ENCODE data around the gene GRIN3B. TPM values are rescaled to one million over a fixed set of nuclear protein-coding genes. Genes with fewer than 3 reads are reported as not detected.

Gene GRIN3B
- total RNA-seq, 3 donors from 2014 or later = 2.6 TPM; not detected in 2

DNA sequence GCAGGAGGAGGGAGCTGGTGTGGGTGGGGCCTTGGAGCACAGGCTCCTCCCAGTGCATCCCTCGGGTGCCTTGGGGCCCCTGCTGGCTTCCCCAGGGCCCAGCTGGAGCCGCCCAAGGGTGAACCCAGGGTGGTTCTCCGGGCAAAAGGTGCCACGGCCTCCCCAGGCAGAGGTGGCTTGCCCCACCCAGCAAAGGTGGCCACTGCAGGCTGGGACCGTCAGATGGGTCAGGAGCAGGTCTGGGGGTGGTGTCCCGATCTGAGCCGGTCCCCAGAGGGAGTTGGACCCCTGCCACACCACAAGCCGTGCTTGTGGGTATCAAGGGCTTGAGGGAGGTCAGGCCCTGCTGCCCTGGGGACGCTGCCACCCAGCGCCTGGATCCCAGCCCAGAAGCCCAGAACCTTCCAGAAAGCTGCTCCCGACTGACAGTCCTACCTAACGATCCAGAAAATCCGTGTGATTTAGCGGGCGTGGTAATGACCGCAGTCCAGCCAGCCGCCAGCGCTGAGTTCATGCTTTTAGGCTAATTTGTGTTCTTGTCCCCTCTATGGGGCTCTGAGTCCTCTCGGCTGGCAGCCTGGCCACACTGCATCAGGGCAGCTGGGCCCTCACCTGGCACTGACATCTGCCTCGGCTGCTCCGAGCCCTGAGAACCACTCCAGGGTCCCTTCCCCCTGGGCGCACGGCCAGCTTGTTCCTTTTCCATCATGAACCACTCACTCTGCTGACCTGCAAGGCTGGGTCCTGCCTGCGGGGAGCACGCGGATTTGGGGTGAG is 5.0 kb upstream of the GRIN3B start:
- H3K4me1 ChIP-seq = no peaks in the 10 kb centered on the region
- H3K27ac ChIP-seq = no peak overlapping the region
- H3K36me3 ChIP-seq = no peaks in the 10 kb centered on the region
- no peak overlapping the region for H3K4me3 ChIP-seq
- DNase-seq (ENCODE audit: low spot score in 2 of 2) = no peak
- no peaks in the 10 kb centered on the region for H3K9me3 ChIP-seq
- peaks cover 5 to 48% of the 10 kb centered on the region in 2 donors for H3K27me3 ChIP-seq
- intact Hi-C loops (cut with DNase I; ENCODE audit: low total_unique reads) = loop anchor here (10.0 kb wide), 1 partner anchor 220 kb away; no protein-coding TSS in a partner anchor
- TF ChIP-seq, protein P1, sequence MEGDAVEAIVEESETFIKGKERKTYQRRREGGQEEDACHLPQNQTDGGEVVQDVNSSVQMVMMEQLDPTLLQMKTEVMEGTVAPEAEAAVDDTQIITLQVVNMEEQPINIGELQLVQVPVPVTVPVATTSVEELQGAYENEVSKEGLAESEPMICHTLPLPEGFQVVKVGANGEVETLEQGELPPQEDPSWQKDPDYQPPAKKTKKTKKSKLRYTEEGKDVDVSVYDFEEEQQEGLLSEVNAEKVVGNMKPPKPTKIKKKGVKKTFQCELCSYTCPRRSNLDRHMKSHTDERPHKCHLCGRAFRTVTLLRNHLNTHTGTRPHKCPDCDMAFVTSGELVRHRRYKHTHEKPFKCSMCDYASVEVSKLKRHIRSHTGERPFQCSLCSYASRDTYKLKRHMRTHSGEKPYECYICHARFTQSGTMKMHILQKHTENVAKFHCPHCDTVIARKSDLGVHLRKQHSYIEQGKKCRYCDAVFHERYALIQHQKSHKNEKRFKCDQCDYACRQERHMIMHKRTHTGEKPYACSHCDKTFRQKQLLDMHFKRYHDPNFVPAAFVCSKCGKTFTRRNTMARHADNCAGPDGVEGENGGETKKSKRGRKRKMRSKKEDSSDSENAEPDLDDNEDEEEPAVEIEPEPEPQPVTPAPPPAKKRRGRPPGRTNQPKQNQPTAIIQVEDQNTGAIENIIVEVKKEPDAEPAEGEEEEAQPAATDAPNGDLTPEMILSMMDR (IDR thresholded peaks at IDR 0.05) = no peak
- TF ChIP-seq POLR2A (IDR thresholded peaks at IDR 0.05) = no peak
- no peak for TF ChIP-seq POLR2AphosphoS5 (IDR thresholded peaks at IDR 0.05)

DNA sequence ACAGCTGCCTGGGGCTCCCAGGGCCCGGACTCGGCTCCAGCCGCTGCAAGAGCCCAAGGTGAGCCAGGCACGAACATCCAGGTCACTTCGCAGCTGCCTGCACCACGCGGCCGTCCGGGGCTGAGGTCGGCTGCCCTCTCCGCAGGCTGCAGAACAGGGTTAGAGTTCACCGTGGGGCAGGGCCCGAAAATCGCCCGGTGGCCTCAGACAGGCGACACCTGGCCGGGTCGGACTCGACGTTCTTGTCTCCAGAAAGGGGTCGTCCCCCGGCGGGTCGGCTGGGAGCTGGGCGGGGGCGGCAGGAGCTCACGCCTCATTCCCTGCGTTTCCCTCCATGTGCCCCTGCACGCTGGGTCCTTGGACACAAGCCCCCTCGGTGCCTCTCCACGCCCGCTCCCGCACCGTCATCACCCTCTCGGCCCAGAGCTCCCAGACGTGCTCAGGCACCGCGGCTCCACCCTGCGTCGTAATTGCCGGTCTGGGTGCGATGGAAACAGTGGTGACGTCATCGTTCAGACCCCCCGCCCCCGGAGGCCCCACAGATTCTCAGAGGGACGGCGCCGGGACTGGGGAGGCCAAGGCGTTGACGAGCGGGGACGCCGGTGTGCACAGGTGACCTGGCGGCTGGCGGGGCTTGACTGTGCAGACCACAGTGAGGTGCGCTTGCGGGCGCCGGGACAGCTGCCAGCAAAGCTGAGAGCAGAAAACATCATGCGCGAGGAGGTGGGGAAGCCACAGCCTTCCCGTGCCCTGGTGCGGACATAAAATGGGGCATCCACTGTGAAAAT is 4.0 kb upstream of the GRIN3B start:
- Histone ChIP-seq H3K4me1 (no peaks in the 10 kb centered on the region), H3K4me3 (peak overlapping the region in 2 of 3 donors; percentile 0 to 25), H3K36me3 (no peaks in the 10 kb centered on the region), H3K9me3 (no peaks in the 10 kb centered on the region), H3K27ac (no peak overlapping the region), H3K27me3 (peaks cover 10 to 57% of the 10 kb centered on the region in 2 donors)
- peak in 1 of 2 donors; percentile 47 for DNase-seq (ENCODE audit: low spot score in 2 of 2)
- TF ChIP-seq POLR2A (IDR thresholded peaks at IDR 0.05) = no peak
- TF ChIP-seq POLR2AphosphoS5 (IDR thresholded peaks at IDR 0.05) = peak in 1 of 3 donors; percentile 6
- intact Hi-C loops (cut with DNase I; ENCODE audit: low total_unique reads) = loop anchor here (10.0 kb wide), 1 partner anchor 221 kb away; no protein-coding TSS in a partner anchor

GRCh38 chr19:998064-998463 is 2.2 kb upstream of the GRIN3B start:
- no peak overlapping the region for H3K4me3 ChIP-seq
- DNase-seq (ENCODE audit: low spot score in 2 of 2) = no peak
- H3K27ac ChIP-seq = no peak overlapping the region
- H3K36me3 ChIP-seq = no peaks in the 10 kb centered on the region
- intact Hi-C loops (cut with DNase I; ENCODE audit: low total_unique reads) = loop anchor here (10.0 kb wide), 1 partner anchor 223 kb away; no protein-coding TSS in a partner anchor
- H3K4me1 ChIP-seq = no peaks in the 10 kb centered on the region
- TF ChIP-seq, protein P1 (IDR thresholded peaks at IDR 0.05) = no peak
- TF ChIP-seq POLR2AphosphoS5 (IDR thresholded peaks at IDR 0.05) = no peak
- no peak for TF ChIP-seq POLR2A (IDR thresholded peaks at IDR 0.05)
- peaks cover 15 to 72% of the 10 kb centered on the region in 2 donors for H3K27me3 ChIP-seq
- no peaks in the 10 kb centered on the region for H3K9me3 ChIP-seq

DNA sequence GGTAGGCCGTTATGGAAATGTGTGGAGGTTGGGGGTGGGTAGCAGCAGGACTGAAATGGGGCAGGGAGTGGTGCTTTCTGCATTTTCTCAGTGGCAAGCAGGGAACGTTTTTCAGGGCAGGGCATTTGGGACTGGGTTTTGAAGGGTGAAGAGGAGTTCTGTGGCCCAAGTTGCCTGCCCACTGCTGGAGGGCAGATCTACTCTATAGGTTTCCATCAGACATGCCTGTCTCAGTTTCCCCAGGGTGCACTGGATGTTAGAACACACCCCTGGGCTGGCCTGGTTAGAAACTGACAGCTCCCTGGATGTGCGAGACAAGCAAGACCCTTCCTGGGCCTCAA is 870 bp upstream of the GRIN3B start:
- no peaks in the 10 kb centered on the region for H3K4me1 ChIP-seq
- H3K27ac ChIP-seq = no peak overlapping the region
- TF ChIP-seq, protein P1 (IDR thresholded peaks at IDR 0.05) = no peak
- TF ChIP-seq POLR2AphosphoS5 (IDR thresholded peaks at IDR 0.05) (no peak), POLR2A (IDR thresholded peaks at IDR 0.05) (no peak)
- DNase-seq (ENCODE audit: low spot score in 2 of 2) = no peak
- H3K36me3 ChIP-seq = no peaks in the 10 kb centered on the region
- H3K4me3 ChIP-seq = no peak overlapping the region
- no peaks in the 10 kb centered on the region for H3K9me3 ChIP-seq
- intact Hi-C loops (cut with DNase I; ENCODE audit: low total_unique reads) = loop anchor here (10.0 kb wide), 1 partner anchor 225 kb away; no protein-coding TSS in a partner anchor
- H3K27me3 ChIP-seq = peaks cover 16 to 79% of the 10 kb centered on the region in 2 donors

- Histone ChIP-seq H3K4me3 (peak overlapping the region in 2 of 3 donors; percentile 25 to 59), H3K4me1 (no peaks in the 10 kb centered on the region), H3K36me3 (no peaks in the 10 kb centered on the region), H3K27ac (no peak overlapping the region), H3K9me3 (no peaks in the 10 kb centered on the region), H3K27me3 (peaks cover 15 to 75% of the 10 kb centered on the region in 2 donors)
- no peak for TF ChIP-seq POLR2A (IDR thresholded peaks at IDR 0.05)
- TF ChIP-seq POLR2AphosphoS5 (IDR thresholded peaks at IDR 0.05) = no peak
- TF ChIP-seq, protein P1 (IDR thresholded peaks at IDR 0.05) = no peak
- intact Hi-C loops (cut with DNase I; ENCODE audit: low total_unique reads) = no loop called here
- no peak for DNase-seq (ENCODE audit: low spot score in 2 of 2)
These were observed 645 bp downstream of the GRIN3B start for GRCh38 chr19:1000591-1001537.

All from breast epithelium (tissue), 4 donors.